Left forelimb (tissue), 1 donor: Measurements from ENCODE around the gene CWF19L1.
A peak's percentile ranks its signal among the peaks of the same experiment; 100 is the strongest.
"Not testable (repeated sequence)": the region's sequence is repeated elsewhere in the genome, so short reads cannot be mapped to it uniquely, and the experiment has no call there.

Experiments
- DNase-seq: peaks from one replicate; pipeline ENCODE4 v3.0.0-alpha.2; 2018; ENCODE audit warnings: low spot score

CWF19L1 gene

GRCh38 chr10:100267239-100268104 is at the start of gene CWF19L1:
Gene CWF19L1, minus strand, starts transcription at chr10:100267638. Its CDS starts 45 bp downstream, at chr10:100267593.
- DNase-seq, result peak; percentile 92

GRCh38 chr10:100315615-100316014 is 48.2 kb upstream of the CWF19L1 start:
- DNase-seq, result no peak

GRCh38 chr10:100311298-100311697 is 43.9 kb upstream of the CWF19L1 start:
- DNase-seq, result no peak

- no peak for DNase-seq
Measured at GRCh38 chr10:100307684-100308083, 40.2 kb upstream of the CWF19L1 start.

- DNase-seq, result no peak
Measured at GRCh38 chr10:100306861-100307260, 39.4 kb upstream of the CWF19L1 start.

- no peak for DNase-seq
Measured at GRCh38 chr10:100304414-100304813, 37.0 kb upstream of the CWF19L1 start.

- no peak for DNase-seq
Measured at GRCh38 chr10:100303724-100304319, 36.4 kb upstream of the CWF19L1 start.

- not testable (repeated sequence) for DNase-seq
Measured at GRCh38 chr10:100301123-100301522, 33.7 kb upstream of the CWF19L1 start.

GRCh38 chr10:100297242-100297641 is 29.8 kb upstream of the CWF19L1 start:
- DNase-seq, result no peak

- no peak for DNase-seq
Measured at GRCh38 chr10:100293066-100293465, 25.6 kb upstream of the CWF19L1 start.

GRCh38 chr10:100292300-100292699 is 24.9 kb upstream of the CWF19L1 start:
- DNase-seq, result not testable (repeated sequence)

GRCh38 chr10:100291356-100291755 is 23.9 kb upstream of the CWF19L1 start:
- no peak for DNase-seq

- DNase-seq, result no peak
Measured at GRCh38 chr10:100289641-100290040, 22.2 kb upstream of the CWF19L1 start.

- no peak for DNase-seq
Measured at GRCh38 chr10:100288196-100288595, 20.8 kb upstream of the CWF19L1 start.

- no peak for DNase-seq
Measured at GRCh38 chr10:100287756-100288155, 20.3 kb upstream of the CWF19L1 start.

- DNase-seq, result peak; percentile 94
Measured at GRCh38 chr10:100286051-100287033, 18.9 kb upstream of the CWF19L1 start, which contains the start of gene BLOC1S2. Gene BLOC1S2, minus strand, starts transcription at chr10:100286680. Its CDS starts 21 bp downstream, at chr10:100286659.

GRCh38 chr10:100285326-100285725 is 17.9 kb upstream of the CWF19L1 start:
- not testable (repeated sequence) for DNase-seq

- DNase-seq, result no peak
Measured at GRCh38 chr10:100282907-100283306, 15.5 kb upstream of the CWF19L1 start.

- DNase-seq, result not testable (repeated sequence)
Measured at GRCh38 chr10:100276971-100277370, 9.5 kb upstream of the CWF19L1 start.

GRCh38 chr10:100265821-100266485 is 1.5 kb downstream of the CWF19L1 start:
- DNase-seq, result no peak

GRCh38 chr10:100254191-100254590 is 13.2 kb downstream of the CWF19L1 start:
- no peak for DNase-seq
